ENCODE results near the gene LCN10. TPM values are rescaled to one million over a fixed set of nuclear protein-coding genes. Genes with fewer than 3 reads are reported as not detected.

Gene LCN10
- total RNA-seq, 3 donors from 2014 or later (not counting 1 experiment from before 2014, with no cell fraction given) = not detected

GRCh38 chr9:136701668-136702053 lies 41.1 kb downstream of the LCN10 start:
- peak overlapping the region; percentile 67 to 89 for H3K27ac Mint-ChIP-seq
- peak overlapping the region; percentile 59 for H3K4me3 Mint-ChIP-seq
- 33% methylated on average over 7 of the region's 10 CpGs for WGBS (ENCODE audit: insufficient coverage)
- Histone ChIP-seq H3K36me3 (ENCODE audit: control insufficient read depth, insufficient read depth, low read length) (no peaks in the 10 kb centered on the region), H3K27me3 (ENCODE audit: control insufficient read depth, insufficient read depth, low read length) (peaks cover 7% of the 10 kb centered on the region), H3K4me1 (ENCODE audit: control insufficient read depth, insufficient read depth, low read length) (peaks cover 31% of the 10 kb centered on the region), H3K9me3 (ENCODE audit: control insufficient read depth, insufficient read depth, low read length) (no peaks in the 10 kb centered on the region), H3K4me3 (ENCODE audit: low read length) (no peak overlapping the region), H3K27ac (ENCODE audit: low read length) (no peak overlapping the region)
- intact Hi-C loops (cut with micrococcal nuclease) = loop anchor here (2.0 kb wide), 1 partner anchor 25 kb away; no protein-coding TSS in a partner anchor
- H3K36me3 Mint-ChIP-seq = no peaks in the 10 kb centered on the region
- H3K4me1 Mint-ChIP-seq = peaks cover 8 to 12% of the 10 kb centered on the region in 2 donors
- ATAC-seq = peak in 1 of 3 donors; percentile 3
- no peaks in the 10 kb centered on the region for H3K9me3 Mint-ChIP-seq
- no peak for TF ChIP-seq CTCF (IDR thresholded peaks at IDR 0.05)
- peaks cover 19% of the 10 kb centered on the region in 2 donors for H3K27me3 Mint-ChIP-seq (ENCODE audit: low read depth in 2 of 2)
- DNase-seq = no peak

- no peak for TF ChIP-seq CTCF (IDR thresholded peaks at IDR 0.05)
- Histone ChIP-seq H3K4me1 (ENCODE audit: control insufficient read depth, insufficient read depth, low read length) (peaks cover 32% of the 10 kb centered on the region), H3K9me3 (ENCODE audit: control insufficient read depth, insufficient read depth, low read length) (no peaks in the 10 kb centered on the region), H3K27me3 (ENCODE audit: control insufficient read depth, insufficient read depth, low read length) (peaks cover 7% of the 10 kb centered on the region), H3K27ac (ENCODE audit: low read length) (no peak overlapping the region), H3K36me3 (ENCODE audit: control insufficient read depth, insufficient read depth, low read length) (no peaks in the 10 kb centered on the region), H3K4me3 (ENCODE audit: low read length) (peak overlapping the region; percentile 4)
- peaks cover 8 to 12% of the 10 kb centered on the region in 2 donors for H3K4me1 Mint-ChIP-seq
- DNase-seq = peak; percentile 60 to 76
- H3K27me3 Mint-ChIP-seq (ENCODE audit: low read depth in 2 of 2) = peaks cover 19% of the 10 kb centered on the region in 2 donors
- H3K9me3 Mint-ChIP-seq = no peaks in the 10 kb centered on the region
- intact Hi-C loops (cut with micrococcal nuclease) = loop anchor here (2.0 kb wide), 1 partner anchor 26 kb away; no protein-coding TSS in a partner anchor
- H3K27ac Mint-ChIP-seq = peak overlapping the region; percentile 67 to 89
- no peaks in the 10 kb centered on the region for H3K36me3 Mint-ChIP-seq
- peak overlapping the region; percentile 59 for H3K4me3 Mint-ChIP-seq
- under 1% methylated on average over 38 of the region's 38 CpGs for WGBS (ENCODE audit: insufficient coverage)
- peak; percentile 79 to 91 (median 80) for ATAC-seq
These were observed 41.6 kb downstream of the LCN10 start for GRCh38 chr9:136700959-136701667.

- DNase-seq (no peak), ATAC-seq (no peak)
- Mint-ChIP-seq H3K36me3 (no peaks in the 10 kb centered on the region), H3K27me3 (ENCODE audit: low read depth in 2 of 2) (peaks cover 15% of the 10 kb centered on the region in 2 donors), H3K27ac (peak overlapping the region in 1 of 2 donors; percentile 89), H3K4me1 (peaks cover 8 to 12% of the 10 kb centered on the region in 2 donors), H3K4me3 (no peak overlapping the region), H3K9me3 (no peaks in the 10 kb centered on the region)
- H3K4me3 ChIP-seq (ENCODE audit: low read length) = no peak overlapping the region
- H3K4me1 ChIP-seq (ENCODE audit: control insufficient read depth, insufficient read depth, low read length) = peaks cover 35% of the 10 kb centered on the region
- 87% methylated on average over 13 of the region's 13 CpGs for WGBS (ENCODE audit: insufficient coverage)
- H3K9me3 ChIP-seq (ENCODE audit: control insufficient read depth, insufficient read depth, low read length) = no peaks in the 10 kb centered on the region
- no peak for TF ChIP-seq CTCF (IDR thresholded peaks at IDR 0.05)
- H3K27me3 ChIP-seq (ENCODE audit: control insufficient read depth, insufficient read depth, low read length) = peaks cover 7% of the 10 kb centered on the region
- no peak overlapping the region for H3K27ac ChIP-seq (ENCODE audit: low read length)
- intact Hi-C loops (cut with micrococcal nuclease) = loop anchor here (2.0 kb wide), 1 partner anchor 26 kb away; no protein-coding TSS in a partner anchor
- H3K36me3 ChIP-seq (ENCODE audit: control insufficient read depth, insufficient read depth, low read length) = no peaks in the 10 kb centered on the region
These were observed 42.4 kb downstream of the LCN10 start for GRCh38 chr9:136700304-136700703.

Measured in natural killer cell (primary cell).